ENCODE data around the gene NRL.

- no peak for TF ChIP-seq POLR2A (IDR thresholded peaks at IDR 0.05; ENCODE audit: low read depth, low read length)
- TF ChIP-seq SPI1 (IDR thresholded peaks at IDR 0.05; ENCODE audit: low read depth, low read length) = no peak
- TF ChIP-seq POLR2AphosphoS5 (IDR thresholded peaks at IDR 0.05; ENCODE audit: low read depth, low read length) = no peak
These were observed 16.8 kb upstream of the NRL start for GRCh38 chr14:24131549-24131966.
